C4-2B (cell line): Measurements from ENCODE around the gene ZFAND6.

Source experiments
- H3K27ac ChIP-seq: fragments of 450-650 bp; 2 replicates; pipeline ENCODE4 v1.5.1; 2017
- ZFX ChIP-seq: fragments of 450-650 bp; IDR thresholded peaks from 2 replicates; pipeline ENCODE4 v1.6.1; 2017
- TF ChIP-seq, protein P1 (sequence below): fragments of 450-650 bp; conservative IDR thresholded peaks from 2 replicates; pipeline ENCODE4 v1.5.1; 2017; ENCODE audit warnings: mild to moderate bottlenecking

ZFAND6 gene

DNA sequence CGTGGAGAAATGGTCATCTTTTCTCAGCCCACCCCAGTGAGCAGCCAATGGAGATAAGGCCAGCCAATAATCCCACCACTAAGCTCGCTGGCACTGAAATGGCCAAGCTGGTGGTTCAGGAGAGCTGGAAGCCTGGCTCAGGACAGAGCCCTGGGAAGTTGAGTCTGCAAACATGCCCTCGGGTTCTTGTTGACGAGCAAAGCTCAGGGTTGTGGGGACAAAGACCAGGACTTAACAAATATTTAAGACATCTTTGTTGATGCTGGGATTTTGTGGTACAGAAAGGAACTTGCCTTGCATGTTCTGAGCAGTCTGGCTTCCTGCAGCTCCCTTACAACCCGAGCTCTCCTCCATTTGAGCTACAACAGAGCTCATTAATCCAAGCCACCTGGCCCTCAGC, 97.7 kb downstream of the ZFAND6 start:
- no peak overlapping the region for H3K27ac ChIP-seq
- TF ChIP-seq ZFX, result no peak
- TF ChIP-seq, protein P1, sequence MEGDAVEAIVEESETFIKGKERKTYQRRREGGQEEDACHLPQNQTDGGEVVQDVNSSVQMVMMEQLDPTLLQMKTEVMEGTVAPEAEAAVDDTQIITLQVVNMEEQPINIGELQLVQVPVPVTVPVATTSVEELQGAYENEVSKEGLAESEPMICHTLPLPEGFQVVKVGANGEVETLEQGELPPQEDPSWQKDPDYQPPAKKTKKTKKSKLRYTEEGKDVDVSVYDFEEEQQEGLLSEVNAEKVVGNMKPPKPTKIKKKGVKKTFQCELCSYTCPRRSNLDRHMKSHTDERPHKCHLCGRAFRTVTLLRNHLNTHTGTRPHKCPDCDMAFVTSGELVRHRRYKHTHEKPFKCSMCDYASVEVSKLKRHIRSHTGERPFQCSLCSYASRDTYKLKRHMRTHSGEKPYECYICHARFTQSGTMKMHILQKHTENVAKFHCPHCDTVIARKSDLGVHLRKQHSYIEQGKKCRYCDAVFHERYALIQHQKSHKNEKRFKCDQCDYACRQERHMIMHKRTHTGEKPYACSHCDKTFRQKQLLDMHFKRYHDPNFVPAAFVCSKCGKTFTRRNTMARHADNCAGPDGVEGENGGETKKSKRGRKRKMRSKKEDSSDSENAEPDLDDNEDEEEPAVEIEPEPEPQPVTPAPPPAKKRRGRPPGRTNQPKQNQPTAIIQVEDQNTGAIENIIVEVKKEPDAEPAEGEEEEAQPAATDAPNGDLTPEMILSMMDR, result no peak

DNA sequence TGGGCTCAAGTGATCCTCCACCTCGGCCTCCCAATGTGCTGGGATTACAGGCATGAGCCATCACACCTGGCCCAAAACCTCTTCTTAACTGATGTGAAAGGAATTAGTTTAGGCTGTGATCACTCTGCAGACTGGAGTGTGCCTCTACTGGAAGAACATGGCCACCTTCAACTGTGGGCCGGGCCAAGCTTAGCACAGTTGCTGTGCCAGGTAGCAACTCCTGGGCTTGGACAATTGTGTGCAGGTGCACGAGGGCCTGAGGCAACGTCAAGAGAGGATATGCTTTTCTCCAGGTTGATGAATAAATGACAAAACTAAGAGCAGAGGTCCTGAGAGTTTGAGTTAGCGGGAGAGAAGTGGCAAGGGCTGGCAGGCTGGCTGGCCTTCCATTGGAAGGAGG, 99.8 kb downstream of the ZFAND6 start:
- no peak overlapping the region for H3K27ac ChIP-seq
- TF ChIP-seq, protein P1, result no peak
- TF ChIP-seq ZFX, result no peak

DNA sequence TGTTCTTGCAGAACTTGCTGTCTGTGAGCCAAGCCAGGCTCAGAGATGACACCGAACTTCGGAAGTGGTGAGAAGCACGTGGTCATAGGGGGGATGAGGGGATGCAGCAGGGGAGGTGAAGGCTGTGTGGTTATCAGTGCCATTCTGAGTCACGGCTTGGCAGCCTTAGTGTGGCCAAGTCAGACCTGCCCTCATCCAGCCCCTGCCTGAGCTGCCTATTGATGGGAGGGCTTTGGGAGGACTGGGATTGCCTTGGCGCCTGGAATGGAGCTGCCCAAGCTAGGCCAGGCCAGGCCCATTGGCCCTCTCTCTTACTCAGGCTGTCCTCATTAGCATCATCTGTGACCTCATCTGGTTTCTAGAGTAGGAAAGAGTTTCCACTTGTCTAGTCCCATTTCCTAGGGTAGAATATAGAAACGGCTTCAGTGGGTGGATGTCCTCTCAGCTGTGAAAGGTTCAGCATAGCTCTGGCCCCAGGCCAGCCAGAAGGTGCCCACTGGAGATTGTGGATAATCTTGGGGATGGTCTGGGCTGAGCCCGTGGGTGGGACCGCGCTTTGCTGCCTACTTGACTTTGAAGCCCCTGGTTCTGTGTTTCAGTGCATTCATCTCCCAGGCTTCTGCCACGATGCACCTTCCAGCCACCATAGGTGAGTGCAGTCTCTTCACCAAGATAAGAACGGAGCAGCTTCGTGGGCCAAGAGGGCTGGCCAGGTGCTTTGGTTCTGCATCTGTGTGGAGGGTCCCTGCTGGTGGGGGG, 100.5 kb downstream of the ZFAND6 start:
- H3K27ac ChIP-seq, result no peak overlapping the region
- TF ChIP-seq, protein P1, result no peak
- TF ChIP-seq ZFX, result no peak

DNA sequence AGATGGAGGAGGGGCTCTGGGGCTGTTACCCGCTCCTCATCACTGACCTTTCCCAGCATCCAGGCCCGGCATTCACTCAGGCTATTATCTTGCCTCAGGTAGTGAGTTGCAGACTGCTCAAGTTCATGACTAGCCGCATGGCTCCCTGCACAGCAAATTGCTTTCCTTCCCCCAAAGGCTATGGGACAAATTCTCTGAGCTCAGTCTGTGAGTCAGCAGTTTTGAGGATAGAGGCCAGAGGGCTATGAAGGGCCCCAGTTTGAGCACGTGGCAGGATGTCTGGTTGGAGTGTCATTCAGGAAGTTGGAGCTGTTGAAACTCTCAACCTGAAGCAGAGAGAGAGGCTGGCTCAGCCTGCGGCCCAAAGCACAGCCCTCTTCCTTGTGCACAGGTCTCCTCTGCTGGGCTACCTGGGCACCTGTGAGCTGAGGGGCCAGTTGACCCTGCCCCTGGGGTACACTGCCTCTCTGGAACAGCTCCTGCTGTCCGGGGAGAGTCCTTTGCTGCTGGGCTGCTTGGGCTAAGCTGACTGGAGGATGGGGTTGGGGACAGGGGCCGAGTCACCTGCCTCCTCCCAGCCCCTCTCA, 101.2 kb downstream of the ZFAND6 start:
- peak overlapping the region; percentile 1; the same call in 1 of the 2 replicates for H3K27ac ChIP-seq
- TF ChIP-seq, protein P1, result no peak

DNA sequence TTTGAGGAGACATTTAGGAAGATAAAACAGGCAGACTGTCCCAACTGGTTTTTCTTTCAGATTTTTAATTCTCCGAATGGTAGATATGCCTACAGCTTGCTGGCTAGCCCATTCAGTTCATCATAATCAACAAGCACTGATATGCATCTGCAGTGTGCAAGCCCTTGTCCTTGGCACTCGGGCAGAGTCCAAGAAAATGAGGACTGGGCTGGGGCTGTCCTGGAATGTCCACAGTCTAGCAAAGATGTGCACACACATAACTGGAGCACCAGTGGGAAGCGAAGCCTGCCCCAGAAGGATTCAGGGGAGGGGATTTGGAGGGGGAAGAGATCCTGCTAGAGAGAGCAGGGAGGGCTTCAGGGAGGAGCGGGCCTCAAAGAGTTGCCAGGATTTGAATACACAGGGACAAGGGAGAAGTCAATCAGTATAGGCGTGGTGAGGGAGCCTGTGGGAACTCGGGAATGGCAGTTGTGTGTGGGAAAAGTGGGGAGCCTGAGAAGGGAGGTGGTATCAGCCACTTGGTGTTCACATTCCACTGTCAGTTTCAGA, 102.1 kb downstream of the ZFAND6 start:
- TF ChIP-seq, protein P1, result no peak
- TF ChIP-seq ZFX, result no peak

DNA sequence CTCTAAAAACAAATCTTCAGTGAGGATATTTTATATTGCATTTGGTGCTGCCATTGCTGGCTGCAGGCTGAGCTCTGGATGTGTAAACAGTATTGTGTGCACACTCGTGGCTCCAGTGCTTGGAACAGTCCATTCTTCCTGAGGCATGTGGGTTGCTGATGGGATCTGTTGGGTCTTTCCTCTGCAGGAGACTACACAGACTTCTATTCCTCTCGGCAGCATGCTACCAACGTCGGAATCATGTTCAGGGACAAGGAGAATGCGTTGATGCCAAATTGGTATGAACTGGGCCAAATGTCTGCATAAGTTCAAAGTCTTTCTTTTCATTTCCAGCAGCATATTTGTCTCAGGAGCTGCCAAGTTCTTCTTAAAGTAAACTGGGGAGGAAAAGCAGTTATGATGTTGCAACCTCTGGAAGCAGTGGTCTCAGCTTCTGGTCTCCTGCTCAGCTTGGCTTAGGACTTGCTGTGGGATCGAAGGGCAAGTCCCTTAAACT, 102.6 kb downstream of the ZFAND6 start:
- no peak overlapping the region for H3K27ac ChIP-seq
- TF ChIP-seq, protein P1, result no peak
- no peak for TF ChIP-seq ZFX

More for the DNA sequence above, 102.1 kb downstream of the ZFAND6 start:
- no peak overlapping the region for H3K27ac ChIP-seq

DNA sequence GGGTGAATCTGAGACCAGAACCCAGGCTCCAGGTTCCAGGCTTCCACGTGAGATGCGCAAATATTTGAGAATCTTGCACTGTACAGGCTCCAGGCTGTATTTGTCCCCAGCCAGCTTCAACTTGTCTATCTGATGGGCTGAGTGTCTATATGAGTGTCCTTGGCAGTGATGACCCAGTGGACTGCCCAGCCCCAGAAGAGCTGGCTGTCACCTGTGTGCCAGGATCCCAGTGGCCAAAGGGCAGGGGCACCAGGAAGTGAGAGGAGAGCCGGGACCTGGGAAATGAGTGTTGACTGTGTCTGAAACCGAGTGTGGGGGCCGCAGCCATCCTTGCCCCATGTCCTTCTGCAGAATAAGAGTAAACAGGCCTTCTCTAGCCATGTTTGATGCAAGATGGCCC, 103.7 kb downstream of the ZFAND6 start:
- TF ChIP-seq, protein P1, result no peak
- no peak for TF ChIP-seq ZFX

More for the DNA sequence above, 103.7 kb downstream of the ZFAND6 start:
- H3K27ac ChIP-seq, result no peak overlapping the region
